GM18861 (cell line): ENCODE results near the gene TMEM72.
A peak's percentile ranks its signal among the peaks of the same experiment; 100 is the strongest.

Experiments used
- ATAC-seq: cut with Tn5 transposase; IDR thresholded peaks from one replicate; pipeline ENCODE4 v1.9.1; 2021; ENCODE audit not compliant: unreplicated experiment

The TMEM72 gene

DNA sequence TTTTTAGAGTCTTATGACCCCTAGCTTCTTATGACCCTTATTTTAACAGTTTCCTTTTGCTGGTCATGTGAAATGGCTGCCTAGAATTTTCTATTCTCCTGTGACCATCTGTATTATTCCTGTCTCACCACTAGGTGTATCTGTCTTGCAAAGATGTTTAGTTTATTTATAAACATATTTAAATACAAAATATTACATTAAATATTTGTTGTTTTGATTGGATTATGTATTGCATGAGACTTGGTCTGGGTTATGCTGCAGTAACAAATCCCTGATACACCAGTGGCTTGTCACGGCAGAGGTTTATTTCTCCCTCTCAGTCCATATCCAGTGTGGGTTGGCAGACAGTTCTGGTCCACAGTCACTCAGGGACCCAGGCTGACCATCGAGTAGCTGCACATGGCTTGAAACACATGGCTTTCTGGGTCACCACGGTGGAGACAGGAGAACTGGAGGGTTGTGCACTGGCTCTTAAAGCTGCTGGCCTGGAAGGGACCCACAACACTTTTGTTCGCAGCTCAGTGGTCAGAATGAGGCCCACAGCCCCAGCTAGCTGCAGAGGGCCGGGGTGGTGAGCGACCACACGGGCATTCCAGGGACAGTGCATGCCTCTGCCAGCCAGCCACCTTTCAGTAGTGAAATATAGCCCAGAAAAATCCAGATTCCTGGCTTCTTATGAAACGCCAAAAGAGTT is 55.8 kb downstream of the TMEM72 start:
- ATAC-seq: no peak

DNA sequence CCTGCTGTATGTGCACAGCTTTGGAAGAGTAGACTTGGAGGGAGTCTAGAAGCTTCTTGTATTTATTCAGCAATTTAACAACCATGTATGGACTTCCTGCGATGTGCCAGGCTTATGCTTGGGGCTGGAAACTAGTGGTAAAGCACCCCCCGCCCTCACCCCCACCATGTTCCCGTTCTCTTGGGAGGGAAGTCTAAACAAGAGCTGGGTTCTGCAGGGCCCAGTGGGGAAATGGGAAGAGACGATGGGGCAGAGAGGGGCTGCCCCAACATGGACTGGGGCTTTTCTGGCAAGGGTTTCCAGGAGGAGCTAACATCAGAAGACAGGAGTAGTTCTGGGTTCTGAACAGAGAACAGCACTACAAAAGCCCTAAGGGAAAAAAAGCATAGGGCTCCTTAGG is 56.5 kb downstream of the TMEM72 start:
- no peak for ATAC-seq

DNA sequence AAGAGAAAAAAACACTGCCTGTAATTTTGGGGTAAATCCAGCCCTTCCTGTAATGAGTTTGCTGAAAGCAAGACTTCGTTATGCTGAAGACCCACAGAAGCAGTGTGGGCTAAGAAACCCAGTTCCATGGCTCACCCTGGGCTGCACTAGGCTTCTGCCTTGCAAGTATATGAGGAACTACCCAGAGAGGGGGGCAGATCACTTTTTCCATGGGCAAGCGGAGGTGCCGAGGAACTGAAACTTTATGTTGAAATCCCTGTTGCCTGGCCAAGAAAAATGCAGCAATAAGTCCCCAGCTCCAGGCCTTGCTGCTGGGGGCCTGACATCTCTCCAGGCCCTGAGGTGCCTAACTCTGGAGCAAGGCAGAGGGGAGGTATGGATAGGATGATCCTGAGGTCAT is 57.0 kb downstream of the TMEM72 start:
- no peak for ATAC-seq

DNA sequence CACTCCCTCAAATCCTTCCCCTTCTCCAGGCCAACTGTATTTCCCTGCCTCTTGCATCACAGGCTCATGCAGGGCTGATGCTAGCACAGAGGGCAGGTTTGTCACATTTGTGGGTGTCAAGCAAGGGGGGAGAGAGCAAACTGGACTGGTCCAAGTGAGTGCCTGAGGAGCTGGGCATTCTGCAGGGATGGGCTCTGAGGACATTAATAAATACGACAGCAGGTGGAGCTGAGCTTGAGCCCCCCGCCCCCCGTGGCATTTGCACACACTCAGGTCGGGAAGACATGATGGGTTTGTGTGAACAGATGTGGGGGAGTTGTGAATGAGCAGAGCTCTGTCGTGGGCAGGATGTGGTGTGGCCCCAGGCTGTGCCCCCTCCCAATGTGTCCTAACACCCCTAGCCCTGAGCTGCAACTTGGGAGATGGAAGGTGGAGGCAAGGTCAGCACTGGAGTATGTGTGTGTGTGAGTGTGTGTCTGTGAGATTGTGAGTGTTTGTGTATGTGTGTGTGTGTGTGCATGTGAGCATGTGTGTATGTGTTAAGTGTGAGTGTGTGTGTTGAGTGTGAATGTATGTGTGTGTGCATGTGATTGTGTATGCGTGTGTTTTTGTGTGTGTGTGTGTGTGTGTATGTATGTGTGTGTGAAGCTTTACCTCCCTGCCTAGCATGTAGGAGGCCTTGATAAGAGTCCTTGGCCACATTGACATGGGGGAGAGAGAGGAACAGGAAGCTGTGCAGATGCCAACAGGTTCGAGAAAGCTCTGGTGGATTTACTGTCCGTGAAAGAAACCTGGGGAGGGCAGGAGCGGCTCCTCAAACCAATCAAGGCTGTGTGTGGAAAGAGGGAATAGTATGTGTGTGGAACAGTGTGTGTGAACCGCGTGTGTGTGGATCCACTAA is 57.6 kb downstream of the TMEM72 start:
- no peak for ATAC-seq

DNA sequence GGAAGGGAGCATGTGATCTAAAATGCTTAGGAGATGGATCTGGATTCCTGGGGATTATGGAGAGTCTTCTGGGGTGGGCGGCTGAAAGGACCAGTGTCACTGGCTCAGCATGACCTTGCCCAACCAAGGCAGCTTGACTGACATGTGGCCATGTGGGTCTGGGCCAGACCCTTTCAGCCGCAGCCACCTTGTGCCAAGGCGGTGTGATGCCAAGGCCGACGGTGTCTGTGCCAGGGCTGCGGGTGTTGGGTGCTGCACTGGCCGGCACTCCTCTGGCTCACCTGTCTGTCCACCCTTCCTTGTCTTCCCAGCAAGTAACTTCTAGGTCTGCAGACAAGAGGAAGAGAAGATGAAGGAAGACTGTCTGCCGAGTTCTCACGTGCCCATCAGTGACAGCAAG is 58.7 kb downstream of the TMEM72 start:
- no peak for ATAC-seq

DNA sequence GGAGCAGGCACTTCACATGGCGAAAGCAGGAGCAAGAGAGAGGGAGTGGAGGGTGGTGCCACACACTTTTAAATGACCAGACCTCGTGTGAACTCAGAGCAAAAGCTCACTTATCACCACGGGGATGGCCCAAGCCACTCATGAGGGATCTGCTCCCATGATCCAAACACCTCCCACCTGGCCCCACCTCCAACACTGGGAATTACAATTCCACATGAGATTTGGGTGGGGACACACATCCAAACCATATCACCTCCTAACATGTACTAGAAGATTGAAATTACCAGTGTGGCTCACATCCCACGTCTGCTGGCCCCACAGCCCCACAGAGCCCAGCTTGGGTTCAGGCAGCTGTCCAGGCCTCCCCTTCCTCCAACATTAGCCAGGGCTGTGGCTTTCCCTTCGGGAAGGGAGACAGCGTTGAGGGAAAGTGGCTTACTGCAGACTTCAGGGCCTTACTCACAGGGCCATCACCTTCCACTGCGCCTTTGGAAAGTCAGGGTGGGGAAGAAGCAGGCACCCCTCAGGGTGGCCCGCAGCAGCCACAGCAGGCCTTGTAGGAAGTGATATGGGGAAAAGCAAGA is 59.8 kb downstream of the TMEM72 start:
- ATAC-seq: no peak

DNA sequence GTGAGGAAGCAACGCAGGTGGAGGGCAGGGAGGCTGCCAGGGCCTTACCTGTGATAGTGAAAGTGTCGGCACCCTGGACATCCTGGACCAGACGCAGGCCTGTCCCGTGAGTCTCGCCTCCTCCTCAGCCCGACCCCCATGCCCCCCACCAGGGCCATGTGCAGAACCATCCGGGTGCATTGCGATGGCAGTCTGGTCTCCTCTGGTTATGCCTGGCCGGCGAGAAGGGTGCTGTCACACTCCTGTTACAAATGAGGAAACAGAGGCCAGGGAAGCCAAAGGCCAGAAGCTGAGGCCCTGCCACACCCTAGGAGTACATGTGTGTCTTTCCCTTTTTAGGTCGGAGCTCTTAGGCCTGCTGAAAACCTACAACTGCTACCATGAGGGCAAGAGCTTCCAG is 60.3 kb downstream of the TMEM72 start:
- ATAC-seq: no peak

DNA sequence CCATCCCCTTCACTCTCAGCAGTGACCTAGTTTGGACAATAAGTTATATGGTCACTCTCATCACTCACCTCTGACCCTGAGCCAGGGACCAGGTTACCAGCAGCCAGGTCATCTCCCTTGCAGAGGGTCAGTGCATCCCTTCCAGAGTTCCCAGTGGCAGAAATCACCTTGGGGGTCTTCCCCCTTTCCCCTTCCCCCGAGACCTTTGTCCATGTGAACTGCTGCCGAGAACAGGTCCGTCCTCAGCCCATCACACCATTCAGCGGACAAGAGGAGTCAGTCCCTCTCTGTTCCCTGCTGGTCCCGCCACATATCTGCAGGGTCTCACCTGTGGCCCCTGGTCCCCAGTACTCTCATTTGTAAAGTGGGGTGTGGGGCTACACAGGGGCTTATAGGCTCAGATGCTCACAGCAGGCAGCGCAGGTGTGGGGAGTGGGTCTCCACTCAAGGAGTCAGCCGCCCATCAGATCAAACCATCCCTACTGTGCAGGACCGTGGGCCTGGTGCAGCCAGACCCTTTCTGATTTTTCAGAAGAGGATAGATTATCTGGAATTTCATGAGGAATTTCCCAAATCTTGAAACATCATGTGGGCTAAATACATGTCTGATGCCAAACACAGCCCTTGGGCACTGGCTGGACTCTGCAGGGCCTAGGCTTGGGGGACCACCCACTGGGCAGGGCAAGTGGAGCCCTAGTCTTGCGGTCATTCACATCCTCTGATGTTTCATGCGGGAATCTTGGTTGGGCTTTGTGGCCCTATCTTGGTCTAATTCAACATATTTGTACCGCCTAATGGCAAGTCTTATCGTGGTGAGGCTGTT is 61.0 kb downstream of the TMEM72 start:
- ATAC-seq: no peak

DNA sequence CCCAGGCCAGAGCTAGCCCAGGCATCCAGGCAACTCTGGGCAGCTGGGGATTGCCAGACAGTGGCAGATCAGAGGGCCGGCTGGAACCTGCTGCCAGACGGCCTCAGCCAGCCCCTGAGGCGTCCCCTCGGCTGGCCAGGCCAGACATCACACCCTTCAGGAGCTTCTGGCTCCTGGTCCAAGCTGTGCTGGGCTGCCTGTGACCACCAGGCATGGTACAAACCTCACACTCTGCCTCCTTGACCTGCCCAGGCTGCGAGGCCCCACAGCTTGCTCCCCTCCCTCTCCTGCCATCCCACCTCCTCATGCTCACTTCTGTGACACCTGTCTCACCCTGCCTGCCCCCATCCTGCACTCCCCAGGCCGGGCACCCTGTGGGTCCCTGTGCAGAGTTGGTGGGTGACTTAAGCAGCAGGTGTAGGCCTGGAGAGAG is 61.8 kb downstream of the TMEM72 start:
- ATAC-seq: no peak

DNA sequence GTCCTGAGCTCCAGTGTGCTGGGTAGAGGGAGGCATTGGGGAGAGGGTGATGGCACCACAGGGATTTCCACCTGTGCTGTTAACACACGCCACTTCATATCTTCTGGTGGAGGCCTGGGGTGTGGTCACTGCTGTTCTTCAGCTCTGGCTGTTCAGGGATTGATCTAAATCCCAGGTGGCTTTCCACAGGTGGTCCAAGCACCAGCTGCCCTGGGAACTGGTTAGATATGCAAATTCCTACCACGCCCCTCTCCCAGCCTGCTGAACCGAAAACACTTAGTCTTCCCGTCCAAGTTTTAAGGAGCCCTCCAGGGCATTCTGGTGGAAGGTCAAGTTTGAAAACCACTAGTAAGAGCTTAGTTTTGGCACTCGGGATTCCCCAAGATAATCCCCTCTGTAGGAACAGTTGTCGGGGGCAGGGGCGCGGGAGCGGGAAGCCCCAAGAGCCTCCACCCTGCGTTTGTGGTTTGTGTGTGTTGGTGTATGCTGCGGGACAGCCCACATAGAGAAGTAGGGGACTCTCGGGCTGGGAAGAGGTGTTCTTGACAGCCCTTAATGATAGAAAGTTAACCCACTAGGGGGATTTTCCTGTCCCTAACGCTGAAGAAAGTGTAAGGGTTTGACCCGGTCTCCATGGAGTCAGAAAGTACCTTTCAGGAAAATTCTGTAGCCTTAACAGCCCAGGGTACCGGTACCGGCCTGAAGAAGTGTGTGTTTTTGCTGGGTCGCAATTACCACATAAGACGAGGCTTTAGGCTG is 62.4 kb downstream of the TMEM72 start:
- no peak for ATAC-seq

DNA sequence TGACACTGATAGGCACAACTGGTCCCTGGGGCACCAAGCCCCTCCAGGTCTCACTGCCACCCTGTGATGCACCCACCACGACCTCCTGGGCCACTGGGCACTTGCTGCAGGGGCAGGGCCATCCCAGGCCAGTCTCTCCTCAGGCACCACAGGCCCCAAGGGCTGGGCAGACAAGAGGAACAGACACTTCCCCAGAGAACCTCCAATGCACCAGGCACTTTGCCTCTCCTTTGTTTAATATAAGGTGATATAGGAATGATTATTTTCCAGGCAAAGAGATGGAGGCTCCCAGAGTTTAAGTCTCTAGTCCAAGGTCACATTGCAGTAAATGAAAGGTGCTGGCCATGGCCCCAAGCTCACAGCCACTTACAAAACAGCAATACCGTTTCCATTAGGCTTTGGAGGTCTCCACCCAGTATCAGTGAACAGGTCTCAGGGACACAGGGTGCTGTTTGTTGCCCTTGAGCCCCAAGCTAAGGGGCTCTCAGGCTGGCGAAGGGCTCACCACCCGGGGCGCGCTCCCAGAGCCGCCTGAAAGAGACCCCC is 63.0 kb downstream of the TMEM72 start:
- ATAC-seq: no peak

DNA sequence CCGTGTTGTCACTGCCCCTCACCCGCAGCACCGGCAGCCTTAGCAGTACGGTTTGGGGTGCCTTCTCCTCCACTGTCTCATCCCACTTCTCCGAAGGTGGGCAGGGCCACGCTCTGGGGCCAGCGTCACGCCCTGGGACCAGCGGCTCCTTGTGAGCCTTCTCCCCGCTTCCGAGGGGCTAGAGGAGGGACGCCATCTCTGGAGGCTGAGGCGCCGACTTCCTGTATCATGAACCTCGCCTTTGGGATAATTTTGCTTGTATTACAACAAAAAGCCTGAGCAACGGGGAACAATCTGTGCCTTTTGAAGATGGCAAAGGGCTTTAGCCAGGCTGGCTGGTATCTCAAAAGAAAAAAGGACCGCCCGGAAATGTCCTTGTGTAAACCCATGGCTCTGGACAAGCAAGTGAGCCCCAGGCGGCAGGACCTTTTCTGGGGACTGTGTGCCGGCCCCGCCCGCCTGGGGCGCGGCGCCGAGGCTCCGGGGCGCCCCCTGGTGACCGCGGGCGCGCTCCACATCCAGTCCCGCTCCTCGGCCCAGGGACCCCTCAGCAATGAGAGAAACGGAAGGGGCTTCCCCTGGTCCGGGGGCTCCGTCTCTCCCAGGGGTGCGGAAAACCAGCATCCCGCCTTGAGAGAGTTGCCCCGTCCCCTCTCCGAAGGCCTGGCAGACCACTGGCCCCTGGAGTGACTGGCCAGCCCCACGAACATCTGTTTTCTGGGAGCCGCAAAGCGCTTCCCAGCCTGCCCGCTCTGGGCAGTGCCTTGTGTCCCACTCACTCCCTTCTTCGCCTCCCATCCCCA is 63.7 kb downstream of the TMEM72 start:
- peak; percentile 62 for ATAC-seq

DNA sequence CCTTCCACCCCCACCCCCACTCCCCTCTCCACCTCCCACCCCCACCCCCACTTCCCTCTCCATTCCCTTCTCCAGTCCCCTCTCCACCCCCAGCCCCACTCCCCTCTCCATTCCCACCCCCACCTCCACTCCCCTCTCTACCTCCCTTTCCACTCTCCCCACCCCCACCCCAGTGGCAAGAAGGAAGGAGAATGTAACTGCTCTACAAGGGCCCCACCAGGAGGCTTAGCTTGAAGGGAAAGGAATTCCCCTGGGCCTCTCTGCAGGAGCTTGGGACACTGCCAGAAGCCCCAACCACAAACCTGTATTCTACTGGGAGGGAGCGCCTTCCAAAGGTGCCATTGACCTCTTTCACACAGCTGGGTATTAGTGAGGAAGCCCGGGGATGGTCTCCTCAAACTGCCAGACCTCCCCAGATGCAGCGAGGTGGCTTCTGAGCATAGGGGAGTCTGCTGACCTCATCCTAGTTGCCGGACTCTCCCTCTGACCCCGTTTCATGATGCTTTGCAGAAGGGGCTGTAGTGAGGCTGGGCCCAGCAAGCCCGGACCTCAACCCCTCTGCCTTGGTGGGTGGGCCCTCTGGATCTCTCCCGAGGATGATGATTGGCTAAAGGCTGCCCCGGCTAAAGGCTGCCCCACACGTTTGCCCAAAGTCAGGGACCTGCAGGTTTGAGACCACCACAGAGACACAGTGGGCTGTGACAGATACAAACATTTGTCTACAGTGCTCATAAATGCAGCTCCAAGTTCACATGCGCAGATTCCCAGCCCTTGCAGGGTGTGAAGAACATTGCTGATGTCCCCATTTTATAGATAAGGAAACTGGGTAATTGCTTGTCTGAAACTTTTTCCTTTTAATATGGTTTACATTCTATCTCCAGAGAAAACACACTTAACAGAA is 64.5 kb downstream of the TMEM72 start:
- ATAC-seq: no peak

DNA sequence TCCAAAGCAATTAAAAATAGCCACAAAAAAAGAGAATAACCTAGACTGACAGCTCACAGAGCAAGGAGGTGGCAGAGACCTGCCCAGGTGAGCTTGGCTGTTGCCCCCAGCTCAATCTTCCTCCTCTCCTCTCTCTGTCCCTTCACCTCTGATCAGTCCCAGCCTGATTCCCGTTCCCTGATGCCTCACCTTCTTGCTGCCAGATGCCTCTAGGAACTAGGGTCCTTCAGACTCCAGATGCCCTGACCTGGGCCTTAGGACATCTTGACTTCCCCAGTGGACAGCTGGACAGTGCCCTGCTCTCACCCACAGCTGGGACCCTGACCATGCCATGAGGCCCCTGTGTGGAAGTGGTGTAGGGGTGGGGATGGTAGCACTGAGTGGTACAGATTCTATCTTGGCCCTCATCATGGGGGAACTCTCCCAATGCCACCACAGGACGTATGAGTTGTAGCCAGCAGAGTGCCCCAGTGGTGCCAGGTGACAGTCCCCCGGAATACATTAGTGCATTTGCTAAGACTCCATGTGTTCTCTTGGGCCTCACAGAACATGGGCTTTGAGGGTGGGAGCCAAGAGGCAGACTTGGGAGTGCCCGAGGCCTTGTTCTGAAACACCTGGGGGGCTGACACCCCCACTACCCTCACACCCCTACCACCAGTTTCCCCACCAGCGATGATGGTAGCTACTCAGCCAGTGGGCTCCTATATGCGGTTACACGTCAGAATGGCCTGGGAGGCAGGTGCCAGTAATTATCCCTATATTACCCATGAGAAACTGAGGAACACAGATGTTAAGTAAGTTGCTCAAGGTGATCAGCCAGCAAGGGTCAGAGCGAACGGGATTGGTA is 65.4 kb downstream of the TMEM72 start:
- ATAC-seq: no peak

DNA sequence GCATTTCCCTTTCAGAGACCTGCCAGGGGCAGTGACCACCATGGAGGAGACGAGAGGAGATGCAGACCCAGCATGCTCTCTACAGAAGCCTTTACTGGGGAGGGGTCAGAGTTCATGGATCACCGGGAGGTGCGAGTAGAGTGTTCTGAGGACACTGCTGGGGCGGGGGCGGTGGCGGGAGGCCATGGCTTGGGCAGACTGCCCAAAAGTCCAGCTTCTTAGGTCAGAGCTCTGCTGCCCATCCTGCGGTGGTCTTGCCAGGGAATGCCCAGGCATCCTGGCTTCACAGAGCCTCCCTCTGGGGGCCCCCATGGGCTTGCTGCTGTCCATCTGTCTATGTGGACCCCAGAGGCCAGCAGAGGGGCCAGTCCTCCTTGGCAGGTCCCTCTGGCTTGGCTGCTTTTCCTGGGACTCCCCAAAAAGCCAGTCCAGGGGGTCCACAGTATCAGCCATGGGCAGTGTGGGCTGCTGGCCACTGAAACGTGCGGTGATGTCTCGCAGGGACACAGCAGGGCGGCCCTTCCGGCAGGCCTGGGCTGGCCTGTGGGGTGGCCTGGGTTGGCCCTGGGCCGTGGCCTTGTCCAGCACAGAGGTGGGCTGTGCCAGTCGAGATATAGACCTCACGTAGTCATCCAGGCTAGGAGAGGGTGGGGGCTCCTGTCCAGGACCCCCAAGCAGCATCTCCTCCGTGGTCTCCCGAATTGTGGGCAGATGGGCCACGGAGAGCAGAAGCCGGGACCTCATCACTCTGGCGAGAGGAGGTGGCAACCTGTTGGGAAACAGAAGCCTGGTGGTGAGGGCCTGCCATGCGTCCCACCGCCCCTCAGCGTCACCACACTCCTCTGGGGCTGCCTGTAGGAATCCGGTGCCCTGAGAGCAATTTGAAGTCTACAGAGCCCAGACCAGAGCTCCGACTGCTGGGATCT is 66.4 kb downstream of the TMEM72 start:
- no peak for ATAC-seq

DNA sequence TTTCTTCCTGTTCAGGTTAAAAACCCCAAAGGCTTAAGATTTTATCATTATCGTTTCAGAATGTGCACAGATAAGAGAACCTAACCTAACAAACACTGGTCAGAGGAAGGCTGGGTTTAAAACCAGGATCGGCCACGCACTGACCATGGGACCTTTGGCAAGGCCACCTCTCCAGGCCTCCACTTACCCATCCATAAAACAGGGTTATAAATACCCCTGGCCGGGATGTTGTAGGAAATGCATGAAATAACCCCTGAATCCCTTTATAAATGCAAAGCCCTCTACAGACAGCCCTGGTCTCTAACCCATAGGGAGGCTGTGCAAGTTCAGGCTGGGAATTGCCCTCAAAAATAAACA is 67.1 kb downstream of the TMEM72 start:
- ATAC-seq: no peak
